Coronary artery (tissue), 2 donors: Measurements from ENCODE around the gene LSM4.

ENCODE experiments used
- DNase-seq: peaks from one replicate; pipeline ENCODE4 v3.0.0-alpha.2; 2017; ENCODE audit warnings: low spot score
- H3K27ac ChIP-seq, 2 donors: fragments of 200-600 bp; sonication (generic); one replicate each; pipeline ENCODE4 v1.5.1; 2016 to 2019
- H3K4me3 ChIP-seq: fragments of 200-600 bp; sonication (generic); 2 replicates; pipeline ENCODE4 v1.5.1; 2016; ENCODE audit warnings: mild to moderate bottlenecking, moderate library complexity
- TF ChIP-seq, protein P1 (sequence below): fragments of 200-600 bp; sonication (generic); IDR thresholded peaks from one replicate; pipeline ENCODE4 v1.5.1; 2019; ENCODE audit warnings: antibody characterized with exemption

LSM4 gene

GRCh38 chr19:18280247-18281081 lies 42.4 kb downstream of the LSM4 start:
- TF ChIP-seq, protein P1, sequence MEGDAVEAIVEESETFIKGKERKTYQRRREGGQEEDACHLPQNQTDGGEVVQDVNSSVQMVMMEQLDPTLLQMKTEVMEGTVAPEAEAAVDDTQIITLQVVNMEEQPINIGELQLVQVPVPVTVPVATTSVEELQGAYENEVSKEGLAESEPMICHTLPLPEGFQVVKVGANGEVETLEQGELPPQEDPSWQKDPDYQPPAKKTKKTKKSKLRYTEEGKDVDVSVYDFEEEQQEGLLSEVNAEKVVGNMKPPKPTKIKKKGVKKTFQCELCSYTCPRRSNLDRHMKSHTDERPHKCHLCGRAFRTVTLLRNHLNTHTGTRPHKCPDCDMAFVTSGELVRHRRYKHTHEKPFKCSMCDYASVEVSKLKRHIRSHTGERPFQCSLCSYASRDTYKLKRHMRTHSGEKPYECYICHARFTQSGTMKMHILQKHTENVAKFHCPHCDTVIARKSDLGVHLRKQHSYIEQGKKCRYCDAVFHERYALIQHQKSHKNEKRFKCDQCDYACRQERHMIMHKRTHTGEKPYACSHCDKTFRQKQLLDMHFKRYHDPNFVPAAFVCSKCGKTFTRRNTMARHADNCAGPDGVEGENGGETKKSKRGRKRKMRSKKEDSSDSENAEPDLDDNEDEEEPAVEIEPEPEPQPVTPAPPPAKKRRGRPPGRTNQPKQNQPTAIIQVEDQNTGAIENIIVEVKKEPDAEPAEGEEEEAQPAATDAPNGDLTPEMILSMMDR, result no peak
- Histone ChIP-seq H3K4me3 (peak overlapping the region; percentile 93), H3K27ac (peak overlapping the region; percentile 100)
- peak; percentile 87 for DNase-seq

GRCh38 chr19:18279516-18280246 lies 43.2 kb downstream of the LSM4 start:
- Histone ChIP-seq H3K27ac (peak overlapping the region; percentile 100), H3K4me3 (peak overlapping the region; percentile 93)
- DNase-seq, result peak; percentile 95
- TF ChIP-seq, protein P1, result peak; percentile 79

- H3K4me3 ChIP-seq, result peak overlapping the region; percentile 93
- TF ChIP-seq, protein P1, result no peak
- DNase-seq, result no peak
- H3K27ac ChIP-seq, result peak overlapping the region; percentile 100
Observed at GRCh38 chr19:18279266-18279515, 43.7 kb downstream of the LSM4 start.

DNA sequence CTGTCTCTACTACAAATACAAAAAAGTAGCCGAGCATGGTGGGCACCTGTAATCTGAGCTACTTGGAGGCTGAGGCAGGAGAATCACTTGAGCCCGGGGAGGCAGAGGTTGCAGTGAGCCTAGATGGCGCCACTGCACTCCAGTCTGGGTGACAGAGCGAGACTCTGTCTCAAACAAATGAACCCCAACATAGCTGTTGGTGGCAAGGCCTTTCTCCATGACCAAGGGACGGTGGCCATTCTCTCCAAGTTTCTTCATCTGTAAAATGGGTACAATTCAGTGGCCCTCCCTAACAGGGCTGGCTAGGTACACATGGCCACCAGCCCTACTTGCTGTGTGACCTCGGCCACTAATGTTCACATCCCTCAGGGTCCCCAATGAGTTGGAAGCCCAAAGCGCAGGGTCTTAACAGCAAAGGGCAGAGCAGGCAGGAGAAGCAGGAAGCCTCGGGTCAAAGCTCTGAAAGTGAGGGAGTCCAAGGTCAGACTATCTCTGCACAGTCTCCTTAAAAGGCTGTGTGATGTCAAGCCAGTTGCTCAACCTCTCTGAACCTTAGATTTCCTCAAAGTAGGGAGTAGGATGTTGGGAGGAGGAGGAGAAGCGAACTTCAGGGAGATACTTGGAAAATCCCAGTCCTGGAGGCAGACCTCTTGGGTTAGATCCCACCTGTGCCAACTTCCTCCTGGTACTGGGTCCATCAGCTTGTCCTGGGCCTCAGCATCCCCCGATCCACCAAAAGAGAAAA lies 44.2 kb downstream of the LSM4 start:
- TF ChIP-seq, protein P1, result no peak
- H3K27ac ChIP-seq, result peak overlapping the region; percentile 100
- H3K4me3 ChIP-seq, result peak overlapping the region; percentile 93
- no peak for DNase-seq

- H3K27ac ChIP-seq, result peak overlapping the region; percentile 83 to 88
- peak; percentile 92 for DNase-seq
- H3K4me3 ChIP-seq, result peak overlapping the region; percentile 46
- TF ChIP-seq, protein P1, result no peak
Observed at GRCh38 chr19:18274781-18275356, 48.0 kb downstream of the LSM4 start.

GRCh38 chr19:18274219-18274780 lies 48.6 kb downstream of the LSM4 start, which contains the start of gene IQCN:
IQCN (minus strand) TSS chr19:18274452; CDS start chr19:18269478, 4,974 bp downstream.
- Histone ChIP-seq H3K4me3 (peak within 1 kb of the TSS; percentile 46), H3K27ac (peak within 1 kb of the TSS; percentile 83 to 88)
- TF ChIP-seq, protein P1, result no peak
- no peak for DNase-seq
